HG03280 (cell line): ENCODE data around the gene ZBED6.

ENCODE experiments used
- ATAC-seq: cut with Tn5 transposase; IDR thresholded peaks from one replicate; pipeline ENCODE4 v1.9.1; 2021; ENCODE audit warnings: mild to moderate bottlenecking, moderate library complexity; ENCODE audit not compliant: unreplicated experiment

Gene ZBED6

GRCh38 chr1:203839081-203839480, 43.7 kb downstream of the ZBED6 start:
- ATAC-seq = no peak

GRCh38 chr1:203840208-203840808, 44.9 kb downstream of the ZBED6 start:
- no peak for ATAC-seq

GRCh38 chr1:203842559-203842876, 47.1 kb downstream of the ZBED6 start:
- ATAC-seq = no peak

GRCh38 chr1:203843435-203843834, 48.0 kb downstream of the ZBED6 start:
- ATAC-seq = no peak
